Activated naive CD8-positive, alpha-beta T cell (primary cell): ENCODE results near the gene DLST.

Experiments used
- H3K27ac Mint-ChIP-seq: one replicate; pipeline ENCODE4 v1.8.0; 2021; ENCODE audit warnings: mixed read lengths
- H3K27me3 Mint-ChIP-seq: one replicate; pipeline ENCODE4 v1.8.0; 2021; ENCODE audit warnings: mixed read lengths
- H3K36me3 Mint-ChIP-seq: one replicate; pipeline ENCODE4 v1.8.0; 2021; ENCODE audit warnings: mixed read lengths
- H3K4me1 Mint-ChIP-seq: one replicate; pipeline ENCODE4 v1.8.0; 2021; ENCODE audit warnings: low read depth, mixed read lengths
- H3K4me3 Mint-ChIP-seq: one replicate; pipeline ENCODE4 v1.8.0; 2021; ENCODE audit warnings: mild to moderate bottlenecking, mixed read lengths
- H3K9me3 Mint-ChIP-seq: one replicate; pipeline ENCODE4 v1.8.0; 2021; ENCODE audit warnings: low read depth, mixed read lengths

The DLST gene

DNA sequence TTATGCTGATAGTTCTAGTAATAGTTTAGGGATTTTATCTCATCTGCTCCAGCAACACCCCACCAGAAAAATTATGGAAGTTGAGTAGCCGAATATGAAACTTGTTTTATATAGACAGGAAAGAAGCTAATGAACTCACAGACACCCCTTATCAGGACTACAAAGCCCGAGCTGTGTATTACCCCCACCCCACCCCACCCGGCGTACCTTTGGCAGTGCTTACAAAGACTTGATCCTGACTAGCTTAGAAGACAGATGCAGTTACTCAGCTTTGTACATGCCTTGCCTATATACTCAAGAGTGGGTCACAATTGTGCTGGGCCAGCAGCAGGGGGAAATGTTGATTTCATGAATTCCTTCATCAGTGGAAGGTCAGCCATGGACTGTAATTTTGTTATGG lies 28.1 kb upstream of the DLST start:
- H3K4me3 Mint-ChIP-seq, result no peak overlapping the region
- H3K9me3 Mint-ChIP-seq, result no peaks in the 10 kb centered on the region
- H3K27me3 Mint-ChIP-seq, result no peaks in the 10 kb centered on the region
- H3K4me1 Mint-ChIP-seq, result peaks cover 42% of the 10 kb centered on the region
- peak overlapping the region; percentile 41 for H3K27ac Mint-ChIP-seq
- no peaks in the 10 kb centered on the region for H3K36me3 Mint-ChIP-seq

DNA sequence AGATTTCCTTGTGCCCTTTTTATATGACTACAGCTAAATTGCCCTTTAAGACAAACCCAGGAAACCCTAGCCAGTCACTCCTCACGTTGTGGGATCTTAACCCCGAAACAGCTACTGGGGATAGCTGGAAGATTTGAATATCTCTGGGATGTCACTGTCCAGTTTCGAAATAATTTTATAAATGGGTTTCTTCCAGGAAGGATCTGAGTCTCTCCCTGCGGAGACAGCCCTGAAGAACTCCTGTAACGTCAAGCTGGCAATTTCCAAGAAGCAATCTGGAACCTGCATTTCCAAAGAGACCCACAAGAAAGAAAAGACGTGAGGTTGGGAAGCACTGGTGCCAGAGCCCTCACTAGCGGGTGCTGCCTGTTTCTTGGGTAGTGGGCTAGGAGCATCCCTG lies 26.7 kb upstream of the DLST start:
- Mint-ChIP-seq H3K4me1 (peaks cover 37% of the 10 kb centered on the region), H3K27ac (no peak overlapping the region), H3K9me3 (no peaks in the 10 kb centered on the region), H3K27me3 (no peaks in the 10 kb centered on the region), H3K4me3 (no peak overlapping the region), H3K36me3 (no peaks in the 10 kb centered on the region)

DNA sequence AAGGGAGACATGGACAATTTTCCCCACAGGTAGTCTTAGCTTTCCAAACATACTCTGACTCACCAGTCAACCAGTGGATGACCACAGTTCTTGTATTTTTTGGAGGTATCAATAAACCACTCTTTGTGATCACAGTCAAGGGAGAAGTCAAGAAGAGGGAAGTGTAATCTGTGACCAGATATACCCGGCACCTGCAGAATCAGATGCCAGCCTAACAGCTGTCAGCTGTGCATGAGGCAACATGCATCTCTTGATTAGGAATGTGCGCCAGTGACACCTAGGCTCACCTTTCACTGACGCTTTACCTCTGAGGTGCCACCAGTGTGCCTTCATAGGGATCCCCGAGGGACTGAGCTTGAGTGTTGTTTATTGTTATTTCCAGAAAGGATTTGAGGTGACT lies 25.8 kb upstream of the DLST start:
- H3K27me3 Mint-ChIP-seq, result no peaks in the 10 kb centered on the region
- no peak overlapping the region for H3K27ac Mint-ChIP-seq
- no peaks in the 10 kb centered on the region for H3K36me3 Mint-ChIP-seq

DNA sequence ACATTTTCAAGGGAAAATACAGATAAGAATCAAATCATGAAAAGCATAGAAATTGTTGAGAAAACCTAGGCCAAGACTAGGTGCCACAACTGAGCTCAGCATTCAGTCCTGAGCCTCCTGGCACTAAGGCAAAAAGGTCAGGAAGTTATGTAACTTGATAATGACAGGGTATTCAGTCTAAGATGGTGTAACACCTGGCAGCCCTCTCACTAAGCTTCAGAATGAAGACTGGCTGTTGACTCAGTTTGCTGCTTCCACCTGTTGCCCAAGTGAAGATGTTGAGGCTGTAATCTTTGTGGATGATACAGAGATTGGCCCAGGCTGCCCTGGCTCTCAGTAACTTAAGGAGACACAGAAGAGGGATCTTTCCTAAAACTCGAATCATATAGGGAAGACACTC lies 25.4 kb upstream of the DLST start:
- no peaks in the 10 kb centered on the region for H3K36me3 Mint-ChIP-seq

More for the DNA sequence above, 25.8 kb upstream of the DLST start:
- Mint-ChIP-seq H3K4me3 (no peak overlapping the region), H3K9me3 (no peaks in the 10 kb centered on the region), H3K4me1 (peaks cover 39% of the 10 kb centered on the region)

DNA sequence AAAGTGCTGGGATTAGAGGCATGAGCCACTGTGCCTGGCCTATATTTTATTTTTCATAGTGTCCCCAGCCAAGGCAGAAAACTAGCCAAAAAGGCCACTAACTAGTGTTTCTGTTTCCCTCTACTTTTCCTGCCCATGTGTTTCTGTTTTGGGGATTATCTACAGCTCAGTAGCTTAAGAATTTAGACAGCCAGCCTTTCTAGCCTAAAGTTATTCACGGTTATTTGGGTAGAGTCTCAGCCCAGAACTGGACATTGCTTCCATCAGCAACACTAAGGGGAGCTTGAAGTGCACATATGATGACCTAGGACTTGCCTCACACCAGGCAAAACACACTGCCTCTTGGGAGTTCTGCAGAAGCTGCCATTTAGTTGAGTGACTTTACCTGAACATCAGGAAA lies 23.7 kb upstream of the DLST start:
- Mint-ChIP-seq H3K9me3 (no peaks in the 10 kb centered on the region), H3K4me1 (peaks cover 33% of the 10 kb centered on the region), H3K27ac (no peak overlapping the region), H3K4me3 (no peak overlapping the region), H3K27me3 (no peaks in the 10 kb centered on the region), H3K36me3 (no peaks in the 10 kb centered on the region)

More for the DNA sequence above, 25.4 kb upstream of the DLST start:
- no peaks in the 10 kb centered on the region for H3K27me3 Mint-ChIP-seq
- H3K4me3 Mint-ChIP-seq, result no peak overlapping the region
- H3K9me3 Mint-ChIP-seq, result no peaks in the 10 kb centered on the region
- peaks cover 41% of the 10 kb centered on the region for H3K4me1 Mint-ChIP-seq
- no peak overlapping the region for H3K27ac Mint-ChIP-seq

DNA sequence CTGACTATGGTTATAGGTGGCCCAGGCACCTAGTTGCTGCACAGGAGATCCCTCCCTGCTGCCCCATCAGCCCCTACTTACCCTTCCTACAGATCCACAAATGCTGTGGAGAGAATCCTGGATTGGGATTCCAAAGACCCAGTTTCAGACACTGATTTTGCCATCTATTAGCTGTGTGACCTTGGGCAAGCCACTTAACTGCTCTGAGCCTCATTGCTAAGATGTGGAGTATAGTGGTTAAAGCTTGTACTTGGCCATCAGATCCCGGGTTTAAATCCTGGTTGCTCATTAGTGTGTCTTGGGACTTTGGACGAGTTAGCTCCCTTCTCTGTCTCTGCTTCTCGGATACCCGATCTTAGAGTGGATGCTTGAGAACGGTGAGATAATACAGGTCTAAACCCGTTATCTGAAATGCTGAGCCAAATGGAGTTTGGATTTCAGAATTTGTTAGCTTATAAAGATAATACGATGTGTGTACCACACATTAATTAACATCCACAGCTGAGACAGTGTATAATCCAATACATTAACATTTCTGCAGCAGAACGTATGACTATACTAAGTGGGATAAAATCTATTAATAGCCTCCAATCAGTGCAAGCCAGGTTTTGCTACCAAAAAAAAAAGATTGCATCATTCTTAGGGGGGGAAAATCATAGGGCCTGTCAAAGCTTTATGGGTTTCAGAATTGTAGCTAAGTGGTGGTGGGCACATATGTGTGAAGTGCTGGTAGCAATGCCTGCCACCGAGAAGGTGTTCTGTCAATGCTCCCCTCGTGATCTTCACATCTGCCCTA lies 21.8 kb upstream of the DLST start:
- H3K36me3 Mint-ChIP-seq, result no peaks in the 10 kb centered on the region
- H3K4me1 Mint-ChIP-seq, result peaks cover 15% of the 10 kb centered on the region
- no peaks in the 10 kb centered on the region for H3K27me3 Mint-ChIP-seq
- H3K27ac Mint-ChIP-seq, result no peak overlapping the region
- H3K4me3 Mint-ChIP-seq, result no peak overlapping the region
- H3K9me3 Mint-ChIP-seq, result no peaks in the 10 kb centered on the region

DNA sequence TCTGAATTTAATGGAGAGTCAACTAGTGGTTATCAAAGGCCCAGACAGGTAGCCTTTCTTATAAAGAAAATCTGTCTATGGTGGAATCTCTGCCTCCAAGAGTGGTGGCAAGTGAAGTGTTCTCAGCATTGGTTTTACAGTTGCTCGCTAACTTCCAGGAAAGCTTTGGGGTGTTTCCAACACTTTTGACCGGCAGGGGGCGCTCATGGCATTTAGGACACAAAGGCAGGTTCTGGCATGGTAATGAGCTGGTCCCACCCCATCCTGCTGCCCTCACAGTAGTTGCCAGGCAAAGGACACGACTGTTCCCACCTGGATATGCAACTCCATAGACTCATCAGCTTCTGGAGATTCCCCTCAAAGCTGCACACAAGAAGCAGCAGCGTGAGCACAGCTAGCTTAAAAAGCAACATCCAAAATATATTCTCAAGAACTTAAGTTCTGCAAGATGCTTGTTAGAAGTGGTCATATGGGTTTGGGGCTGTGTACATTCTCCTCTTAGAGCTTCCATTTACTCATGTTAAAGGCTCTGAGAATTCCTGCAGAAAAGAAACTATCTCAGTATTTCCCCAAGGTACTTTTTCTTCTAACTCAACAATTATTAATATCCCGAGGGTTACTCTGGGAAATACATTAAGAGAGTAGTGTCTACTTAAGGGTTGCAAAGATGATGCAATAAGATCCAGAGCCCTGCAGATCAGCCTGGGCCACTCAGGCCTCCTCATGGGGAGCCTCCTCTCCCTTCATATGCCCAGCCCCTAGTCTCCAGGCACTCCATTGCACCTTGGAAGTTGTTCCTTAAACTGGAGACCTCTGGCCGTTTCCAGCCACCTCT lies 20.6 kb upstream of the DLST start:
- Mint-ChIP-seq H3K4me1 (peaks cover 9% of the 10 kb centered on the region), H3K27me3 (no peaks in the 10 kb centered on the region), H3K9me3 (no peaks in the 10 kb centered on the region), H3K4me3 (no peak overlapping the region), H3K36me3 (no peaks in the 10 kb centered on the region), H3K27ac (no peak overlapping the region)

DNA sequence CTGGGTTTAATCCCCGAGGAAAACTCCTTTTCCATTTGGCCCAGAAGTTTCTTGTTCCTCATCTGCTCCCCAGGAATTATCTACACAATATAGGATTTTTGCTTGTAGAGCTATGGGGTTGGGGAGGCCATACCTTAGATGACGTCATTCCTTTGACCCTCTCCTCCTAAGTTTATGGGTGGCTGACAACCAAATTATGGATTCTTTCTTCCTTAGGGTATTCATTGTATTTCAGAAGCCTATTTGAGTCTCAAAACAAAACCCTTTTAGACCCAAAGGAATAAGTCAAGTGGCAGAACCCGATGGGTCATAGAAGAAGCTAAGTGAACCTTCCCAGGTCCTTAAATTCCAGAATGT lies 20.0 kb upstream of the DLST start:
- Mint-ChIP-seq H3K9me3 (no peaks in the 10 kb centered on the region), H3K4me3 (no peak overlapping the region), H3K27ac (no peak overlapping the region), H3K4me1 (peaks cover 12% of the 10 kb centered on the region), H3K36me3 (no peaks in the 10 kb centered on the region), H3K27me3 (no peaks in the 10 kb centered on the region)

DNA sequence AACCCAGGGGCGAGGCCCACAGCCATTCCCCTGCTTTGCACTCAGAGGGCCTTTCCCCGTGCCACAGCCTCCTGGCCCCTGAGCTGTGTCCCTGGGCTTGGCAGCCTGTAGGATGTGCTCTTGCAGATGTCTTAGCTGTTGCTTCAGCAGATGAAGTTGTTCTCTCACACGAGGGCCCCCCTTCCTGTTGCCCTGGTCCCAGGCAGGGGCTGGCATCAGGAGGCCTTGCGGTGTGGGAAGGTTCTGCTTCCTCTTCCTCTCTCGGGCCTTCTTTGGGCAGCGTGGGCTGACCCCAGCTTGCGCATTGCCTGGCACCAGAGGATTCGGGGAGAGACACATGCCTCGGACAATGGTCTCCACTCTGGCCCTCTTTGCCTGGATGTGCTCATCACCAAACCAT lies 18.4 kb upstream of the DLST start:
- no peaks in the 10 kb centered on the region for H3K27me3 Mint-ChIP-seq
- H3K4me3 Mint-ChIP-seq, result no peak overlapping the region
- H3K27ac Mint-ChIP-seq, result no peak overlapping the region
- no peaks in the 10 kb centered on the region for H3K9me3 Mint-ChIP-seq
- peaks cover 25% of the 10 kb centered on the region for H3K4me1 Mint-ChIP-seq
- H3K36me3 Mint-ChIP-seq, result no peaks in the 10 kb centered on the region

DNA sequence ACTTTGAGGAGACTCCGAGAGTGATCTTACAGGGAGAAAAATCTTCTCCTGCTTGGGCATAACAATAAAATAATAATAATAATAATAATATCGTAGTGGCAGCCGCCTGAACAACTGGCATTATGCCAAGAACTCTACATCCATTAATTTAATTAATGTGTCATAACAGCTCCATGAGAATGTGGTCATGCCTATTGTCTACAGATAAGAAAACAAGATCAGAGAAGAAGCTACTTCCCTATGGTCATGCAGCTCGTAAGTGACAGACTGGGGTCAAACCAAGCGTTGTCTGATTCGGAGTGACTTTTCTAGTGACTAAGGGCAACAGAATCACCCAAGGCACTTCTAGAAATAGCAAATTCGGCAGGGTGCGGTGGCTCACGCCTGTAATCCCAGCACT lies 17.5 kb upstream of the DLST start:
- H3K27ac Mint-ChIP-seq, result no peak overlapping the region
- no peaks in the 10 kb centered on the region for H3K27me3 Mint-ChIP-seq
- H3K4me3 Mint-ChIP-seq, result no peak overlapping the region
- H3K4me1 Mint-ChIP-seq, result peaks cover 29% of the 10 kb centered on the region
- no peaks in the 10 kb centered on the region for H3K9me3 Mint-ChIP-seq
- no peaks in the 10 kb centered on the region for H3K36me3 Mint-ChIP-seq

DNA sequence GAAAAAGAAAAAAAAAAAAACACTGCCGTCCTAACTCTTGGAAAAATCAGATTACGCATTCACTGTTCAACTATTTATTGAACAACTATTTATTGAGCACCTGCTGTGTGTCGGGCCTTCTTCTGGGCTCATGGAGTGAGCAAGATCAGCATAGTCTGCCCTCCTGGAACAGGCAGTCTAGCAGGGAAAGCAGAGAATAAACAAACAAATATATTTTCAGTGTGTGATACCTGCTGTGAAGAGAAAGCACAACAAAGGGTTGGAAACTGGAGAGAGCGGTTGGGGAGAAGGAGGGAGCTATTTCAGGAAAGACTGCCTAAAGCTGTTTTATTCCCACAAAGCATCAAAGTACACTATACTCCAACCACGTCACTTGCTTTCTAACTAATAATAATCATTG lies 16.6 kb upstream of the DLST start:
- Mint-ChIP-seq H3K4me1 (peaks cover 29% of the 10 kb centered on the region), H3K9me3 (no peaks in the 10 kb centered on the region), H3K27me3 (no peaks in the 10 kb centered on the region), H3K27ac (no peak overlapping the region), H3K4me3 (no peak overlapping the region), H3K36me3 (no peaks in the 10 kb centered on the region)

DNA sequence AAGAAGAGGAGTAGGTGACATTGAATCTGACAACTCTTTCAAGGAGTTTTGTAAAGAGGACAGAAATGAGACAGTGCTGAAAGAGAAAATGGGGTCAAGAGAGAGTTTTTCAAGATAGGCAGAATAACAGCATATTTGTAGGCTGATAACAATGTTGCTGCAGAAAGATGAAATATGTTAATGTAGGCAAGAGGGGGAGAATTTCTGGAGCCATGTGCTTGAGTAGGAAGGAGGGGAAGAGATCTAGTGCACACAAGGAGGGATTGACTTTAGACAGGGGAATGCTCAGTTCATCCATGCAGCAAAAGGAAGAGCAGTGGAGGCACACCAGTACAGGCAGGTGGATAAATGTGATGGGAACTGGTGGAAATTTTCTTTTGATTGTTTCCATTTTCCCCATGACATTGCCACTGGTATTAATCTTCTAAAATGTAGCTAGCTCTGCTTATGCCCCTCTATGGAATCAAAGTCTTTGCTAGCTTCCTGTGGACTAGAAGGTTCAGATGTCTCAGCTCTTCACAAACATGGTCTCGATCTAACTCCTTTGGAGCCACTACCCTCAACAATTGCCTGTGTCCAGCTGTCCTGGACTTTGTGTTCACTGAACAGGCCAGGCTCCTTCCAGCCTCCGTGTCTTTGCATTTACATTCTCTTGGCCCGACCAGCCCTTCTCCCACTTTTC lies 14.9 kb upstream of the DLST start:
- Mint-ChIP-seq H3K36me3 (no peaks in the 10 kb centered on the region), H3K4me3 (peak overlapping the region; percentile 61), H3K27ac (peak overlapping the region; percentile 78)

DNA sequence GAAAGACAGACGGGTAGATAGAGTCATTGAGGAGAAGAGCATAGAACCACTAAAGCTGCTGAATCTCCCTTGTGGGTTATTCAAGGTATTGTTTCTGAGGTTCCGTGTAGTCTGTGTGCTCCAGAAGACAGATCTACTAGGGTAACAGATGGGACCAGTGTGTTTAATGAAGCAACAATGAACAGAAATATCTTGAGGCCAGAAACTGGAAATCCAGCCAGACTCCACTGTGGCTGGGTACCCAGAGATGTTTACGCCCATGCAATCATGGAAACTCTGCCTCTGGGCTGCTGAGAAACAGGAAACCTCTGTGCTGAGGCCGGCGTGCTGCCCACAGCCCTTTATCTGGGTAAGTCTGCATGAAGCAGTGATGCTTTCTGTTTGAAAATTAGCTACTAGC lies 14.0 kb upstream of the DLST start:
- peaks cover 26% of the 10 kb centered on the region for H3K4me1 Mint-ChIP-seq
- peak overlapping the region; percentile 61 for H3K4me3 Mint-ChIP-seq
- H3K9me3 Mint-ChIP-seq, result no peaks in the 10 kb centered on the region
- H3K36me3 Mint-ChIP-seq, result no peaks in the 10 kb centered on the region
- no peaks in the 10 kb centered on the region for H3K27me3 Mint-ChIP-seq
- peak overlapping the region; percentile 78 for H3K27ac Mint-ChIP-seq

More for the DNA sequence above, 14.9 kb upstream of the DLST start:
- Mint-ChIP-seq H3K9me3 (no peaks in the 10 kb centered on the region), H3K27me3 (no peaks in the 10 kb centered on the region), H3K4me1 (peaks cover 26% of the 10 kb centered on the region)

DNA sequence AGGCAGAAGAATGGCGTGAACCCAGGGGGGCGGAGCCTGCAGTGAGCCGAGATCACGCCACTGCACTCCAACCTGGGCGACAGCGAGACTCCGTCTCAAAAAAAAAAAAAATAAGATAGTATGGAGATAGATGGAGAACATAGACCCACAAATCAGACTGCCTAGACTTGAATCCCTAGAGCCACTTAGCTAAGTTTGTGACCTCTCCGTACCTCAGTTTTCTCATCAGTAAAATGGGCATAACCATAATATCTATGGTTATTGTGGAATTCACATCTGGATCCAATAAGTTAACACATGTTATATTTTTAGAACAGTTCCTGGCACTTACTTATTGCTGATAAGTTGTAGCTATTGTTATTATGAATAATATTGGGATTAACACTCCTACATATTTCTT lies 13.0 kb upstream of the DLST start:
- Mint-ChIP-seq H3K4me3 (no peak overlapping the region), H3K9me3 (no peaks in the 10 kb centered on the region), H3K27ac (peak overlapping the region; percentile 5), H3K27me3 (no peaks in the 10 kb centered on the region), H3K36me3 (no peaks in the 10 kb centered on the region), H3K4me1 (peaks cover 27% of the 10 kb centered on the region)

DNA sequence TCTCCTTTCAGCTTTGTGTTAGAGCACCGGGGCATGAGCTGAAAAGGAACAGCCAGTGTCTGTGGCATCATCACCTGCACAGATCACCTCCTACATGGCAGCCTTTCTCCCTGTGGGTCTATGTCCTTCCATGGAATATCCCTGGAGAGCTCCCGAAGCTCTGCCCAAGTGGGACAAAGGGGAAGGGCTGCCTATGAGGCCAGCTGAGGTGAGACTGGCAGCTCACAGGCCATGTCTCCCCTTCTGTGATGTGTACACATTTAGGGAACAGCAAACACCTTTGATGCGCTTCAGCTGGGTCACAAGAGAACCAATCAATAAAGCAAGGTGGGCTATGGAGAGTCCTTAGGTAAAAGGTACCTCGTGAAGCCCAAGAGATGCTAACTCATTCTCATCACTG lies 9.9 kb upstream of the DLST start:
- Mint-ChIP-seq H3K4me1 (peaks cover 37% of the 10 kb centered on the region), H3K36me3 (no peaks in the 10 kb centered on the region)

More for the DNA sequence above, 9.9 kb upstream of the DLST start:
- no peaks in the 10 kb centered on the region for H3K9me3 Mint-ChIP-seq
- no peaks in the 10 kb centered on the region for H3K27me3 Mint-ChIP-seq
- H3K27ac Mint-ChIP-seq, result no peak overlapping the region
- H3K4me3 Mint-ChIP-seq, result no peak overlapping the region
